ENCODE measurements around the gene GRID2.

Gene GRID2

DNA sequence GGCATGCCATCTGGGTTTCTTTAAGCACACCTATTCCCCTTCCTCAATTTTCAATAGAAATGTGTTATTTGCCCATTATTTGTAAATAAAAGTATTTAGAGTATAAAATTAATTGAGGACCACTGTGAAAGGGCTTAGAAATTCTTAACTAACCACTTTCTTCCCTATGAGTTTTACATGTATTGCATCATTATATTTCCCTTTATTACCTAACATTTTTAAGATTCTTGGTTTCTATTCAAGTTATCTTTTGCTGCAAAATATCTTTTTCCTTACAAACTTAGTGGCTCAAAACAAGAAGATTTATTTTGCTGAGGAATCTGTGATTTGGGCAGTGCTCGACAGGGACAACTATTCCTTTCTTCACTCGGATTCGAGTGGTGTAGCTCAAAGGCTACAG is 40.5 kb downstream of the GRID2 start:
- no peaks in the 10 kb centered on the region for H3K4me1 ChIP-seq
- H3K4me3 ChIP-seq (ENCODE audit: low read depth, low read length) = no peak overlapping the region
- DNase-seq = no peak
- no peaks in the 10 kb centered on the region for H3K9me3 ChIP-seq
- TF ChIP-seq, protein P1, sequence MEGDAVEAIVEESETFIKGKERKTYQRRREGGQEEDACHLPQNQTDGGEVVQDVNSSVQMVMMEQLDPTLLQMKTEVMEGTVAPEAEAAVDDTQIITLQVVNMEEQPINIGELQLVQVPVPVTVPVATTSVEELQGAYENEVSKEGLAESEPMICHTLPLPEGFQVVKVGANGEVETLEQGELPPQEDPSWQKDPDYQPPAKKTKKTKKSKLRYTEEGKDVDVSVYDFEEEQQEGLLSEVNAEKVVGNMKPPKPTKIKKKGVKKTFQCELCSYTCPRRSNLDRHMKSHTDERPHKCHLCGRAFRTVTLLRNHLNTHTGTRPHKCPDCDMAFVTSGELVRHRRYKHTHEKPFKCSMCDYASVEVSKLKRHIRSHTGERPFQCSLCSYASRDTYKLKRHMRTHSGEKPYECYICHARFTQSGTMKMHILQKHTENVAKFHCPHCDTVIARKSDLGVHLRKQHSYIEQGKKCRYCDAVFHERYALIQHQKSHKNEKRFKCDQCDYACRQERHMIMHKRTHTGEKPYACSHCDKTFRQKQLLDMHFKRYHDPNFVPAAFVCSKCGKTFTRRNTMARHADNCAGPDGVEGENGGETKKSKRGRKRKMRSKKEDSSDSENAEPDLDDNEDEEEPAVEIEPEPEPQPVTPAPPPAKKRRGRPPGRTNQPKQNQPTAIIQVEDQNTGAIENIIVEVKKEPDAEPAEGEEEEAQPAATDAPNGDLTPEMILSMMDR (IDR thresholded peaks at IDR 0.05; ENCODE audit: low read depth, low read length) = no peak
- H3K27me3 ChIP-seq = no peaks in the 10 kb centered on the region
- no peaks in the 10 kb centered on the region for H3K36me3 ChIP-seq

DNA sequence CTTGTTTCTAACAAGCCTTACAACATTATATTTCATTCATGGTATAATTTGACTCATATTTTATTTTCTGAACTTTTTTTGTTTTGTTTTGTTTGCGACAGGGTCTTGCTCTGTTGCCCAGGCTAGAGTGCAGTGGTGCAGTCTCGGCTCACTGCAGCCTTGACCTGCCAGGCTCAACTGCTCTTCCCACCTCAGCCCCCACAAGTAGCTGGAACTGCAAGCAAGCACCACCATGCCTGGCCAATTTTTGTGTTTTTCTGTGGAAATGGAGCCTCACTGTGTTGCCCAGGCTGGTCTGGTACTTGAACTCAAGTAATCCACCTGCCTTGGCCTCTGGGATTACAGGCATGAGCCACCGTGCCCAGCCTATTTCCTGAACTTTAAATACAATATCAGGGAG is 42.5 kb downstream of the GRID2 start:
- H3K4me1 ChIP-seq = no peaks in the 10 kb centered on the region
- no peaks in the 10 kb centered on the region for H3K27me3 ChIP-seq
- H3K36me3 ChIP-seq = no peaks in the 10 kb centered on the region
- no peaks in the 10 kb centered on the region for H3K9me3 ChIP-seq
- no peak for DNase-seq
- TF ChIP-seq, protein P1 (IDR thresholded peaks at IDR 0.05; ENCODE audit: low read depth, low read length) = no peak
- no peak overlapping the region for H3K4me3 ChIP-seq (ENCODE audit: low read depth, low read length)

DNA sequence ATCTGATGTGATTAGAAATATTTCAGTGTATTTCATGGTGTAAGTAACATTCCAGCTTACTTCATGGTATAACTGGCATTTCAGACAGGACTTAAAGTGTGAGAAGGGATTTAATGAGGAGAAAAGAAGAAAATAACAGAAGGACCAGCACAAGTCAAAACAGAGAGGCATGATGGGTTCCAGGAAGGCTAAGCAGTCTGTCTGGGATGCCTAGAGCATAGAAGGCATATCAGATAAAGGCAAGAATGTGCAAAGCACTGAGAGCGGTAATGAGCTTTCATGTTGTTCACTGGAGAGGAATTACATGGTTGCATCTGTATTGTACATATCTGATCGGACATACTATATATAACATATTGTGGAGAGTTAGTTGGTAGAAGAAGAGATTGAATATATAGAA is 54.2 kb downstream of the GRID2 start:
- H3K27me3 ChIP-seq = no peaks in the 10 kb centered on the region
- no peaks in the 10 kb centered on the region for H3K4me1 ChIP-seq
- H3K4me3 ChIP-seq (ENCODE audit: low read depth, low read length) = no peak overlapping the region
- DNase-seq = no peak
- H3K36me3 ChIP-seq = no peaks in the 10 kb centered on the region
- H3K9me3 ChIP-seq = no peaks in the 10 kb centered on the region
- TF ChIP-seq, protein P1 (IDR thresholded peaks at IDR 0.05; ENCODE audit: low read depth, low read length) = no peak

DNA sequence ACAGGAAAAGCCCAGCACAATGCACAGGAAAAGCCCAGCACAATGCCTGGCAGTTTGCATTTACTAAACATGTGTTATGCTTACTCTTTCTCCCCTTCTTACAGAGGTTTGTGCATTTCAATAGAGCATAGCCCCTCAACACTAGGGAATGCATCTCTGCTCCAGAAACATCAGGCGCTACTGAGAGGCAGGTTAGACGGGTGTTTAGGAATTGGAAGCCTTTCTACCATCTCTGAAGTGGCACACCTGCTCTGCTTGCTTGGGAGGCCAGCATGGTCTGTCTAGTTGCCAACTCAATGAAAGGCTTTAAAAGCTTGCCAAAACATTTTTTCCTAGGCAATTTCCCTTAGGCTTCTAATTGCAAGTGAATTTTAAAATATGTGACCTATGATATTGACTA is 55.7 kb downstream of the GRID2 start:
- H3K4me3 ChIP-seq (ENCODE audit: low read depth, low read length) = no peak overlapping the region
- TF ChIP-seq, protein P1 (IDR thresholded peaks at IDR 0.05; ENCODE audit: low read depth, low read length) = no peak
- no peak for DNase-seq
- no peaks in the 10 kb centered on the region for H3K36me3 ChIP-seq
- H3K27me3 ChIP-seq = no peaks in the 10 kb centered on the region; the same call in 1 of the 2 replicates
- H3K4me1 ChIP-seq = no peaks in the 10 kb centered on the region
- H3K9me3 ChIP-seq = no peaks in the 10 kb centered on the region

DNA sequence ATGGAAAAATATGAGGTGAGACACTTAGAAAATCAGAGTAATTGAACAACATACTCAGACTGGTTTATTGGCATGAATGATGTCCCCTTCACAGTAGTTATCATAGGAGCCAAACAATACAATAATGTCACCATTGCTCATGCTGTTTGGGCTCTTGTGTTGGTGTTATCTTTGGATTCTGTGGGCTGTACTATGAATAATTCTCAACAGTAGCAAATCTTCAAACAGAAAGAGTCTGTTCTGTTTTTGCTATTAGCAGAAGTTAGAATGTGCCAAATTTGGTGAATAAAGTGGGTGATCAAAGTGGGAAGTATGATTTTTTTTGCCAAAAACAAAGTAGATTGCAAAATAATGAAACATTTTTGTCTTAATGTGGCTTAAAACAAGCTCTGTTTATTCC is 58.3 kb downstream of the GRID2 start:
- H3K9me3 ChIP-seq = no peaks in the 10 kb centered on the region
- DNase-seq = no peak
- H3K36me3 ChIP-seq = no peaks in the 10 kb centered on the region
- H3K27me3 ChIP-seq = no peaks in the 10 kb centered on the region; the same call in 1 of the 2 replicates
- TF ChIP-seq, protein P1 (IDR thresholded peaks at IDR 0.05; ENCODE audit: low read depth, low read length) = no peak
- H3K4me3 ChIP-seq (ENCODE audit: low read depth, low read length) = no peak overlapping the region
- no peaks in the 10 kb centered on the region for H3K4me1 ChIP-seq

GRCh38 chr4:92368653-92369052 is 64.9 kb downstream of the GRID2 start:
- Histone ChIP-seq H3K9me3 (no peaks in the 10 kb centered on the region), H3K27me3 (no peaks in the 10 kb centered on the region), H3K36me3 (no peaks in the 10 kb centered on the region), H3K4me3 (ENCODE audit: low read depth, low read length) (no peak overlapping the region), H3K4me1 (no peaks in the 10 kb centered on the region)
- no peak for DNase-seq
- TF ChIP-seq, protein P1 (IDR thresholded peaks at IDR 0.05; ENCODE audit: low read depth, low read length) = no peak
